BJ (cell line): ENCODE data around the gene CELF2. TPM values are rescaled to one million over a fixed set of nuclear protein-coding genes. Genes with fewer than 3 reads are reported as not detected.

ENCODE experiments used
- CTCF ChIA-PET: fragments of 350-600 bp; formaldehyde crosslinking; extraction: SDS; loops from one replicate; lab custom pipeline; 2021; ENCODE audit warnings: antibody characterized with exemption, inconsistent platforms; lab: Yijun Ruan, JAX
- POLR2A ChIA-PET: fragments of 300-600 bp; sonication (Branson Sonifier 250); formaldehyde crosslinking; extraction: SDS; loops from one replicate; lab custom pipeline; 2021; ENCODE audit warnings: antibody characterized with exemption; lab: Charles Lee
- DNase-seq: peaks from one replicate; pipeline ENCODE4 v3.0.0-alpha.2; 2011; ENCODE audit warnings: low read depth
- H3K27me3 ChIP-seq: 2 replicates; pipeline ENCODE4 v1.6.0; 2011; ENCODE audit warnings: low read length; ENCODE audit not compliant: control insufficient read depth, insufficient read depth
- H3K36me3 ChIP-seq: 2 replicates; pipeline ENCODE4 v1.5.1; 2011; ENCODE audit warnings: low read length; ENCODE audit not compliant: control insufficient read depth, insufficient read depth
- H3K4me3 ChIP-seq: 2 replicates; pipeline ENCODE4 v1.5.1; 2011; ENCODE audit warnings: low read depth, mild to moderate bottlenecking, control low read depth, low read length
- polyA plus RNA-seq: library from polyadenylated mRNA; depleted of rRNA; stranded (reverse); fragments of >200 nt; gene quantifications from 2 replicates; pipeline ENCODE4 v1.2.3, GENCODE V29; 2011
- TF ChIP-seq, protein P1 (sequence below): IDR thresholded peaks from 2 replicates; pipeline ENCODE4 v1.5.1; 2011; ENCODE audit warnings: low read depth, mild to moderate bottlenecking, control low read depth, inconsistent platforms, low read length, moderate library complexity; ENCODE audit not compliant: insufficient read depth

CELF2 gene
- polyA plus RNA-seq, 1 experiment: 8.8 TPM

DNA sequence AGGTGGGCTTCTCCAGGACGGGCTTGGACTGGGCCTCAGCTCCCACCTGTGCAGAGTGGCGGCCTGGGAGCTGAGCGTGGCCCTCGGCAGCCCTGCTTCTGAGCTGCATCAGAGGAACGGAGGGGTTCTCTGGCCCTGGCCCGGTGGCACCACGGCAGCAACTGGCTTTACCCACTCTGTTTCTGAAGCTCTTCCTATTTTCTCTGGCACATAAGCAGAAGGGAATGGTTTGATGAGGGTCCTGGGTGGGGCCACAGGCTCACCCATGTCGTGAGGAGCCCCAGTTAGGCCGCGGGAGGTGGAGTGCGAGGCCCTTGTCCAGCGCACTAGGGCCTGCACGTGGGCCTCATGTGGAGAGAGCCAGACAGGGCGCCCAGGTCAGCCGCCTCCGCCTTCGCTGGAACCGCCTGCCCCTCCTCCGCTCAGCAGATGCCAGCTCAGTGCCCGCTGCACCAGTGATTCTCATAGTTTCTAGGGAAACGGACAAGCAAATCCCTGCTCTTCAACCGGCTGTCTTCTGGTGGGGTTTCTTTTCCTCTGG is 284.0 kb downstream of the CELF2 start:
- Histone ChIP-seq H3K4me3 (no peak overlapping the region), H3K27me3 (no peaks in the 10 kb centered on the region), H3K36me3 (no peaks in the 10 kb centered on the region)
- DNase-seq: no peak
- CTCF ChIA-PET: interaction anchor here (1.2 kb wide), 1 partner anchor 23 kb away, joined by 3 read pairs; no protein-coding TSS in a partner anchor
- TF ChIP-seq, protein P1, sequence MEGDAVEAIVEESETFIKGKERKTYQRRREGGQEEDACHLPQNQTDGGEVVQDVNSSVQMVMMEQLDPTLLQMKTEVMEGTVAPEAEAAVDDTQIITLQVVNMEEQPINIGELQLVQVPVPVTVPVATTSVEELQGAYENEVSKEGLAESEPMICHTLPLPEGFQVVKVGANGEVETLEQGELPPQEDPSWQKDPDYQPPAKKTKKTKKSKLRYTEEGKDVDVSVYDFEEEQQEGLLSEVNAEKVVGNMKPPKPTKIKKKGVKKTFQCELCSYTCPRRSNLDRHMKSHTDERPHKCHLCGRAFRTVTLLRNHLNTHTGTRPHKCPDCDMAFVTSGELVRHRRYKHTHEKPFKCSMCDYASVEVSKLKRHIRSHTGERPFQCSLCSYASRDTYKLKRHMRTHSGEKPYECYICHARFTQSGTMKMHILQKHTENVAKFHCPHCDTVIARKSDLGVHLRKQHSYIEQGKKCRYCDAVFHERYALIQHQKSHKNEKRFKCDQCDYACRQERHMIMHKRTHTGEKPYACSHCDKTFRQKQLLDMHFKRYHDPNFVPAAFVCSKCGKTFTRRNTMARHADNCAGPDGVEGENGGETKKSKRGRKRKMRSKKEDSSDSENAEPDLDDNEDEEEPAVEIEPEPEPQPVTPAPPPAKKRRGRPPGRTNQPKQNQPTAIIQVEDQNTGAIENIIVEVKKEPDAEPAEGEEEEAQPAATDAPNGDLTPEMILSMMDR: no peak
- POLR2A ChIA-PET: no interaction called here

DNA sequence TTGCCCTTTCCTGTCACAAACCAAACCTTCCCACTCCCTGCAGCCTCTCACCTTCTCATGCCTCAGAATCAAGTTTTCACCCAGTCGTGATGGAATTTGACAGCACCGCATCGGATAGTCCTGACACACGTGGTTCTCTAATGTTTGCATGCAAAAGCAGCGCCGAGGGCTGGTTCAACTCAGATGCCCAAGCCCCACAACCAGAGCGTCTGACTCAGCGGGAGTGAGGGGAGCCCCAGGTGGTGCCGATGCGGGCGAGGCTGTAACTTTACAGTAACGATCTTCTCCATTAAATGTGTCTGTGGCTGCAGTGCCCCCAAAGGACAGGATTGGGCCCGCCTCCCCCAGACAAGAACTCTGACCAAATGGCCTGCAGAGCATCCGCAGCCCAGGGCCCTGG is 284.5 kb downstream of the CELF2 start:
- CTCF ChIA-PET: interaction anchor here (1.2 kb wide), 1 partner anchor 22 kb away, joined by 3 read pairs; no protein-coding TSS in a partner anchor

DNA sequence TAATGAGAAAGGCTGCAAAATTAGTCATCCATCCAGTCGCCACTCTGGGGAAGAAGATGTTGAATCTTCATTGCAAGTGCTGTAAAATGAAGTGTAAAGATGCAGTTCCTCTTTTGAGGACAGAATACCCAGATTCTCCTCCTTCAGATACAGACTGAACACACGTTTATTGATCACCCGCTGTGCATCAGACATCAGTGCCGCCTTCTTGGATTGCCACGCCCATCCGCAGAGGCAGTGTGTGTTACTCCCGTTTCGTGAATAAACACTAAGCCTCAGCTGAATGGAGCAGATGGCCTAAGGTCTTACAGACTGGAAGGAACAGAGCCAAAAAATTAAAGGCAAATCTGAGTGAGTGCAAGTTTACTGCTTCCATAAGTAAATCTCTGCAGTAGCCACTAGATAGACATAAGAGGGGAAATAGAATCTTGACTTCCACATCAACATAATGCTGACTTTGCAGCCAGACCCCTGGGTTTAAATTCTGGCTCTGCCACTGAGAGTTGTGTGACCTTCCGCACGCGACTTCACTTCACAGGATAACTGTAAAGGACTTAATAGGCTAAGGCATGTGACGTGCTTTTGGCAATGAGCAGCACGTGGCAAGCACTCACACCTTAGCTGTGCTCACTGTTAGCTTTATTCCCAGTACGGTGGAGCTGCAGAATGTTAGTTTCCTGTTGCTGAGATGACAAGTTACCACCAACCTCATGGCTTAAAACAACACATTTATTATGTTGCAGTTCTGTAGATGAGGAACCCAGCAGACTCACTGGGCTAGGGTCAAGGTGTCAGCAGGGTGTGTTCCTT is 285.9 kb downstream of the CELF2 start:
- TF ChIP-seq, protein P1: no peak
- ChIA-PET POLR2A (no interaction called here), CTCF (interaction anchor here (0.5 kb wide), 1 partner anchor 968 kb away, joined by 3 read pairs; no protein-coding TSS in a partner anchor)
- no peak for DNase-seq
- no peaks in the 10 kb centered on the region for H3K36me3 ChIP-seq
- no peak overlapping the region for H3K4me3 ChIP-seq
- H3K27me3 ChIP-seq: no peaks in the 10 kb centered on the region

More for the DNA sequence above, 284.5 kb downstream of the CELF2 start:
- TF ChIP-seq, protein P1: no peak
- Histone ChIP-seq H3K4me3 (no peak overlapping the region), H3K36me3 (no peaks in the 10 kb centered on the region), H3K27me3 (no peaks in the 10 kb centered on the region)
- POLR2A ChIA-PET: no interaction called here
- no peak for DNase-seq

- TF ChIP-seq, protein P1: no peak
These were observed 287.4 kb downstream of the CELF2 start for GRCh38 chr10:11304906-11305585.

More at GRCh38 chr10:11304906-11305585, 287.4 kb downstream of the CELF2 start:
- H3K27me3 ChIP-seq: no peaks in the 10 kb centered on the region
- POLR2A ChIA-PET: no interaction called here
- CTCF ChIA-PET: no interaction called here
- no peak overlapping the region for H3K4me3 ChIP-seq
- H3K36me3 ChIP-seq: no peaks in the 10 kb centered on the region
- DNase-seq: no peak
